ENCODE measurements around the gene HTR3C. TPM values are rescaled to one million over a fixed set of nuclear protein-coding genes. Genes with fewer than 3 reads are reported as not detected.

Gene HTR3C
- total RNA-seq, 6 experiments from 2014 or later = not detected

DNA sequence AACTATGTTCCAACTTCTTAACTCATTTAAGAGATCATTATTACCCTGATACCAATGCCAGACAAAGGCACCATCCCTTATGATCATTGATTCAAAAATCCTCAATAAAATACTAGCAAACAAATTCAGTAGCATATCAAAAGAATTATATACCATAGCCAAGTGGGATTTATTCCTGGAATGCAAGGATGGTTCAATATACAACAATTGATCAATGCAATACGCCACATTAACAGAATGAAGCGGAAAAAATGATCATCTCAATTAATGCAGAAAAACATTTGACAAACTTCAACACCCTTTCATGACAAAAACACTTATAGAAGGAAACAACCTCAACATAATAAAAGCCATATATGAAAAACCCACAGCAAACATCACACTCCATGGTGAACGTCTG, 39.4 kb downstream of the HTR3C start:
- no peak for TF ChIP-seq POLR2A (IDR thresholded peaks at IDR 0.05)
- TF ChIP-seq, protein P1, sequence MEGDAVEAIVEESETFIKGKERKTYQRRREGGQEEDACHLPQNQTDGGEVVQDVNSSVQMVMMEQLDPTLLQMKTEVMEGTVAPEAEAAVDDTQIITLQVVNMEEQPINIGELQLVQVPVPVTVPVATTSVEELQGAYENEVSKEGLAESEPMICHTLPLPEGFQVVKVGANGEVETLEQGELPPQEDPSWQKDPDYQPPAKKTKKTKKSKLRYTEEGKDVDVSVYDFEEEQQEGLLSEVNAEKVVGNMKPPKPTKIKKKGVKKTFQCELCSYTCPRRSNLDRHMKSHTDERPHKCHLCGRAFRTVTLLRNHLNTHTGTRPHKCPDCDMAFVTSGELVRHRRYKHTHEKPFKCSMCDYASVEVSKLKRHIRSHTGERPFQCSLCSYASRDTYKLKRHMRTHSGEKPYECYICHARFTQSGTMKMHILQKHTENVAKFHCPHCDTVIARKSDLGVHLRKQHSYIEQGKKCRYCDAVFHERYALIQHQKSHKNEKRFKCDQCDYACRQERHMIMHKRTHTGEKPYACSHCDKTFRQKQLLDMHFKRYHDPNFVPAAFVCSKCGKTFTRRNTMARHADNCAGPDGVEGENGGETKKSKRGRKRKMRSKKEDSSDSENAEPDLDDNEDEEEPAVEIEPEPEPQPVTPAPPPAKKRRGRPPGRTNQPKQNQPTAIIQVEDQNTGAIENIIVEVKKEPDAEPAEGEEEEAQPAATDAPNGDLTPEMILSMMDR (IDR thresholded peaks at IDR 0.05) = no peak
- no peak overlapping the region for H3K4me3 ChIP-seq
- no peaks in the 10 kb centered on the region for H3K4me1 ChIP-seq
- ATAC-seq (no peak), DNase-seq (no peak)
- intact Hi-C loops (cut with DNase I) = no loop called here
- 83% methylated on average over 3 of the region's 3 CpGs for WGBS (ENCODE audit: insufficient coverage, low coverage, low lambda C conversion rate, missing lambda C conversion rate)
- no peaks in the 10 kb centered on the region for H3K27me3 ChIP-seq
- no peaks in the 10 kb centered on the region for H3K36me3 ChIP-seq
- no peak overlapping the region for H3K27ac ChIP-seq
- no peaks in the 10 kb centered on the region for H3K9me3 ChIP-seq

DNA sequence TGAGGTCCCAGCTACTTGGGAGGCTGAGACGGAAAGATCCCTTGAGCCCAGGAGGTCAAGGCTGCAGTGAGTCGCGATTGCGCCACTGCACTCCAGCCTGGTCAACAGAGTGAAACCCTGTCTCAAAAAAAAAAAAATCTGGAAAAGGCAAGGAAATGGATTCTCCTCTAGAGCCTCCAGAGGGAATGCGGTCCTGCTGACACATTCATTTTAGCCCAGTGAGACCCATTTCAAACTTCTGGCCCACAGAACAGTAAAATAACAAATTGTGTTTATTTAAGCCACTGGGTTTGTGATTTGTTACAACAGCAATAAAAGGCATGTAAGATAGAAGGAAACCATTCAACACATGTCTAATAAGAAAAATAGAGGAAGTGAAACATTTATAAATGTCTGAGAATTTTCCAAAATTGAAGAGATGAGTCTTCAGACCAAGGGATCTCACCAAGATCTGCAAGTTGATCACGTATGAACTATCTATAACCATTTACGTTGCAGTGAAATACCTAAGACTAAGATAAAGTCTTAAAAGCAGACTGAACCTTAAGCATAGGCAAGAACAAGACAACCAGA, 44.0 kb downstream of the HTR3C start, which contains the start of gene HTR3E:
HTR3E (plus strand) TSS at position 254 of the 573 bp plus-strand sequence. CDS start 466 bp downstream, outside the sequence.
- no peak for DNase-seq
- no peaks in the 10 kb centered on the region for H3K9me3 ChIP-seq
- H3K27ac ChIP-seq = no peak within 1 kb of the TSS
- ATAC-seq = no peak
- H3K4me1 ChIP-seq = no peaks in the 10 kb centered on the region
- TF ChIP-seq, protein P1 (IDR thresholded peaks at IDR 0.05) = no peak
- no peak for TF ChIP-seq POLR2A (IDR thresholded peaks at IDR 0.05)
- no peaks in the 10 kb centered on the region for H3K36me3 ChIP-seq
- H3K4me3 ChIP-seq = no peak within 1 kb of the TSS
- WGBS (ENCODE audit: insufficient coverage, low coverage, low lambda C conversion rate, missing lambda C conversion rate) = 82% methylated on average over 7 of the region's 7 CpGs
- H3K27me3 ChIP-seq = no peaks in the 10 kb centered on the region
- intact Hi-C loops (cut with DNase I) = no loop called here

DNA sequence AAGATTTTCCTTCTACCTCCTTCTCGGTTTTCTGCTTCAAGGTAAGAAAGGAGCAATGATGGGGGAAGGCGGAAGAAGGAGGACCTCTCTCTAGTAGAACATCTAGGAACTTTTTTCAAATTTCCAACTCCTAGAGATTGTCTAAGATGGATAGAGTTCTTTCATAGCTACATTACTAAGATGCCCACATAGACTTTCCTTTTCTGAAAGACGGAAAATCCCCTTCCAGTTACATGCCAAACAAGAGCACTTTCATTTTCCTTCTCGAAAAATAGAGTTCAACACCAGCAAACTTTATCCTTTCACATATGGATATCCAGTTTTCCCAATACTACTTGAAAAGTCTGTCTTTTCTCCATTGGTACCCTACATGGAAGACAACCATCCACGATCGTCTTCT, 44.7 kb downstream of the HTR3C start:
- no peaks in the 10 kb centered on the region for H3K27me3 ChIP-seq
- no peaks in the 10 kb centered on the region for H3K36me3 ChIP-seq
- no peak for TF ChIP-seq POLR2A (IDR thresholded peaks at IDR 0.05)
- TF ChIP-seq, protein P1 (IDR thresholded peaks at IDR 0.05) = no peak
- H3K27ac ChIP-seq = no peak overlapping the region
- no peaks in the 10 kb centered on the region for H3K4me1 ChIP-seq
- 61% methylated on average over 6 of the region's 6 CpGs for WGBS (ENCODE audit: insufficient coverage, low coverage, low lambda C conversion rate, missing lambda C conversion rate)
- no peaks in the 10 kb centered on the region for H3K9me3 ChIP-seq
- intact Hi-C loops (cut with DNase I) = no loop called here
- H3K4me3 ChIP-seq = no peak overlapping the region
- DNase-seq (no peak), ATAC-seq (no peak)

DNA sequence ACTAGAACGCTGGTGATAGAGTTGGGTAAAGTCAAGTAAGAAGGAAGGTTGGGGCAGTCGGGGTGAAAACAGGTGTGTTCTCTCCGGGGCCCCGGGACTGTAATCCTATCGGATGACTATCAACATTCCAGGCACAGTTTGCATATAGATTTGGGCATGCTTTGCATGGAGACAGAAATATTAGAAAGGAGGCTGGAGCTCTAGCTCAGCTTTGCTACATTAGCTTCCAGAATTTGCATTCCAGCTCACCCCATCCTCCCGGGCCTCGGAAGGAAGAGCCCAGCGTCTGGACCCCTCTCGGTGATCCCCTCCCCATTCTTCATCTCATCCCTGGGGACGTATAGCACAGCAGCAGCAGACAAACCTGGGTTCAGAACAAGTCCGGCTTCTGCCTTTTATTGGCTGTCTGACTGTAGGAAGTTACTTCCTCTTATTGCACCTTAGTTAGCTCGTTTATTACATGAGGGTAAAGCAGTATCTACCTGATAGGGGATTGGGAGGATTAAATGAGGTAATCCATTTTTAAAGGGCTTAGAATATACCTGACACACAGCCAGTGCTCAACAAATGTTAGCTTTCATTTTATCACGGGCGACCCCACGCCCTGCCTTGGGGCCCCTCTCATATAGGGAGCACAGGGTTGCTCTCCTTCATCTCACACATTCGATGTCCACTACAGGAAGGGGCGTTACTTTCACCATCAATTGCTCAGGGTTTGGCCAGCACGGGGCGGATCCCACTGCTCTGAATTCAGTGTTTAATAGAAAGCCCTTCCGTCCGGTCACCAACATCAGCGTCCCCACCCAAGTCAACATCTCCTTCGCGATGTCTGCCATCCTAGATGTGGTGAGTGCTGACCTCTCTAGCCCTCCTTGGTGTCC, 47.2 kb downstream of the HTR3C start:
- WGBS (ENCODE audit: insufficient coverage, low coverage, low lambda C conversion rate, missing lambda C conversion rate) = 62% methylated on average over 21 of the region's 24 CpGs
- H3K4me1 ChIP-seq = no peaks in the 10 kb centered on the region
- TF ChIP-seq POLR2A (IDR thresholded peaks at IDR 0.05) = no peak
- H3K27ac ChIP-seq = no peak overlapping the region
- DNase-seq = peak in 1 of 3 donors; percentile 25
- no peak overlapping the region for H3K4me3 ChIP-seq
- H3K9me3 ChIP-seq = no peaks in the 10 kb centered on the region
- intact Hi-C loops (cut with DNase I) = no loop called here
- H3K36me3 ChIP-seq = no peaks in the 10 kb centered on the region
- ATAC-seq = no peak
- no peaks in the 10 kb centered on the region for H3K27me3 ChIP-seq

Small RNAs within 50 kb of the gene (small RNA-seq; reads per million reads assigned to genes)
- gene RF00019 = 0 reads per million in 2 experiments

Other genes with a start within 250 kb of the HTR3C start
- gene MAP6D1, start 227.5 kb upstream of the HTR3C start, total RNA-seq = under 1 TPM; 0.22 to 0.61 (median 0.37) TPM
- gene PARL, start 168.2 kb upstream of the HTR3C start, total RNA-seq = 10 to 100 TPM; 23.7 to 29.0 (median 26.2) TPM
- gene ABCC5, start 35.2 kb upstream of the HTR3C start, total RNA-seq = 1 to 10 TPM; 5.5 to 9.4 (median 7.6) TPM
- not detected for gene HTR3D, start 21.3 kb upstream of the HTR3C start, total RNA-seq
- gene HTR3E, start 44.0 kb downstream of the HTR3C start, total RNA-seq = not detected
- 10 to 100 TPM; 16.7 to 25.6 (median 20.5) TPM for gene EIF2B5, start 82.3 kb downstream of the HTR3C start, total RNA-seq
- 10 to 100 TPM; 18.9 to 28.1 (median 21.8) TPM for gene DVL3, start 102.3 kb downstream of the HTR3C start, total RNA-seq
- gene AP2M1, start 121.8 kb downstream of the HTR3C start, total RNA-seq = 100 to 1,000 TPM in 4 of 6 experiments, 10 to 100 TPM in 2; 87.4 to 119 (median 105) TPM
- 10 to 100 TPM; 33.7 to 40.6 (median 38.5) TPM for gene ABCF3, start 133.2 kb downstream of the HTR3C start, total RNA-seq
- gene VWA5B2, start 176.5 kb downstream of the HTR3C start, total RNA-seq = under 1 TPM in 3 of 6 experiments, not detected in 3; 0.21 to 0.59 (median 0.25) TPM
- gene ALG3, start 195.9 kb downstream of the HTR3C start, total RNA-seq = 100 to 1,000 TPM in 2 of 6 experiments, 10 to 100 TPM in 4; 29.3 to 130 (median 35.5) TPM
- 10 to 100 TPM in 2 of 6 experiments, 1 to 10 TPM in 4; 4.9 to 19.4 (median 7.1) TPM for gene EEF1AKMT4, start 196.6 kb downstream of the HTR3C start, total RNA-seq
- gene CAMK2N2, start 208.5 kb downstream of the HTR3C start, total RNA-seq = under 1 TPM in 3 of 6 experiments, not detected in 3; 0.21 to 0.42 (median 0.24) TPM
- not detected for gene ECE2, start 223.0 kb downstream of the HTR3C start, total RNA-seq
- 100 to 1,000 TPM in 3 of 6 experiments, 10 to 100 TPM in 3; 85.5 to 153 (median 103) TPM for gene PSMD2, start 246.2 kb downstream of the HTR3C start, total RNA-seq

Measured in right lobe of liver (tissue), 6 donors.